ENCODE results near the gene PNPLA8.

The PNPLA8 gene

GRCh38 chr7:108537229-108537628 lies 11.3 kb upstream of the PNPLA8 start:
- TF ChIP-seq CTCF (IDR thresholded peaks at IDR 0.05; ENCODE audit: poor library complexity, severe bottlenecking): no peak
- H3K9me3 ChIP-seq (ENCODE audit: severe bottlenecking): no peaks in the 10 kb centered on the region
- no peak for DNase-seq (ENCODE audit: low spot score)
- H3K4me1 ChIP-seq (ENCODE audit: insufficient read depth, poor library complexity, severe bottlenecking): no peaks in the 10 kb centered on the region
- no peak for ATAC-seq (ENCODE audit: low read depth)
- H3K36me3 ChIP-seq (ENCODE audit: low read depth): no peaks in the 10 kb centered on the region
- H3K27ac ChIP-seq (ENCODE audit: poor library complexity, severe bottlenecking): no peak overlapping the region
- no peaks in the 10 kb centered on the region for H3K27me3 ChIP-seq (ENCODE audit: insufficient read depth, poor library complexity, severe bottlenecking)
- H3K4me3 ChIP-seq (ENCODE audit: severe bottlenecking): no peak overlapping the region

GRCh38 chr7:108535744-108536143 lies 9.8 kb upstream of the PNPLA8 start:
- DNase-seq (ENCODE audit: low spot score) (no peak), ATAC-seq (ENCODE audit: low read depth) (no peak)
- Histone ChIP-seq H3K4me1 (ENCODE audit: insufficient read depth, poor library complexity, severe bottlenecking) (no peaks in the 10 kb centered on the region), H3K27me3 (ENCODE audit: insufficient read depth, poor library complexity, severe bottlenecking) (no peaks in the 10 kb centered on the region), H3K4me3 (ENCODE audit: severe bottlenecking) (no peak overlapping the region), H3K36me3 (ENCODE audit: low read depth) (no peaks in the 10 kb centered on the region), H3K9me3 (ENCODE audit: severe bottlenecking) (no peaks in the 10 kb centered on the region), H3K27ac (ENCODE audit: poor library complexity, severe bottlenecking) (no peak overlapping the region)
- no peak for TF ChIP-seq CTCF (IDR thresholded peaks at IDR 0.05; ENCODE audit: poor library complexity, severe bottlenecking)

GRCh38 chr7:108535257-108535656 lies 9.3 kb upstream of the PNPLA8 start:
- Histone ChIP-seq H3K4me3 (ENCODE audit: severe bottlenecking) (no peak overlapping the region), H3K9me3 (ENCODE audit: severe bottlenecking) (no peaks in the 10 kb centered on the region), H3K36me3 (ENCODE audit: low read depth) (no peaks in the 10 kb centered on the region), H3K4me1 (ENCODE audit: insufficient read depth, poor library complexity, severe bottlenecking) (no peaks in the 10 kb centered on the region), H3K27me3 (ENCODE audit: insufficient read depth, poor library complexity, severe bottlenecking) (no peaks in the 10 kb centered on the region), H3K27ac (ENCODE audit: poor library complexity, severe bottlenecking) (no peak overlapping the region)
- DNase-seq (ENCODE audit: low spot score) (no peak), ATAC-seq (ENCODE audit: low read depth) (no peak)
- no peak for TF ChIP-seq CTCF (IDR thresholded peaks at IDR 0.05; ENCODE audit: poor library complexity, severe bottlenecking)

GRCh38 chr7:108533712-108534111 lies 7.8 kb upstream of the PNPLA8 start:
- no peak overlapping the region for H3K27ac ChIP-seq (ENCODE audit: poor library complexity, severe bottlenecking)
- H3K4me1 ChIP-seq (ENCODE audit: insufficient read depth, poor library complexity, severe bottlenecking): peaks cover under 1% of the 10 kb centered on the region
- no peaks in the 10 kb centered on the region for H3K27me3 ChIP-seq (ENCODE audit: insufficient read depth, poor library complexity, severe bottlenecking)
- TF ChIP-seq CTCF (IDR thresholded peaks at IDR 0.05; ENCODE audit: poor library complexity, severe bottlenecking): no peak
- ATAC-seq (ENCODE audit: low read depth) (no peak), DNase-seq (ENCODE audit: low spot score) (no peak)
- no peaks in the 10 kb centered on the region for H3K9me3 ChIP-seq (ENCODE audit: severe bottlenecking)
- H3K36me3 ChIP-seq (ENCODE audit: low read depth): no peaks in the 10 kb centered on the region
- no peak overlapping the region for H3K4me3 ChIP-seq (ENCODE audit: severe bottlenecking)

- no peaks in the 10 kb centered on the region for H3K9me3 ChIP-seq (ENCODE audit: severe bottlenecking)
- peaks cover 24% of the 10 kb centered on the region for H3K4me1 ChIP-seq (ENCODE audit: insufficient read depth, poor library complexity, severe bottlenecking)
- no peak overlapping the region for H3K4me3 ChIP-seq (ENCODE audit: severe bottlenecking)
- ATAC-seq (ENCODE audit: low read depth) (no peak), DNase-seq (ENCODE audit: low spot score) (no peak)
- no peaks in the 10 kb centered on the region for H3K27me3 ChIP-seq (ENCODE audit: insufficient read depth, poor library complexity, severe bottlenecking)
- H3K36me3 ChIP-seq (ENCODE audit: low read depth): no peaks in the 10 kb centered on the region
- no peak for TF ChIP-seq CTCF (IDR thresholded peaks at IDR 0.05; ENCODE audit: poor library complexity, severe bottlenecking)
- no peak overlapping the region for H3K27ac ChIP-seq (ENCODE audit: poor library complexity, severe bottlenecking)
These were observed 3.4 kb upstream of the PNPLA8 start for GRCh38 chr7:108529341-108529740.
